GM12891 (cell line): ENCODE measurements around the gene GOLGA2.

Source experiments
- DNase-seq: peaks from one replicate; pipeline ENCODE4 v3.0.0; 2011; ENCODE audit warnings: low spot score; ENCODE audit not compliant: insufficient read length
- FAIRE-seq: peaks from 2 replicates; lab custom pipeline; 2011; peaks lifted over from hg19 to GRCh38; lab: Jason Lieb, UNC
- PAX5 ChIP-seq: IDR thresholded peaks from 2 replicates; pipeline ENCODE4 v1.6.1; 2011; ENCODE audit warnings: low read length, moderate library complexity, mild to moderate bottlenecking; ENCODE audit not compliant: insufficient read depth, severe bottlenecking
- POLR2A ChIP-seq: IDR thresholded peaks from 2 replicates; pipeline ENCODE4 v1.6.1; 2011; ENCODE audit warnings: low read depth, low read length, control low read depth
- POLR2AphosphoS5 ChIP-seq: IDR thresholded peaks from 2 replicates; pipeline ENCODE4 v1.6.1; 2011; ENCODE audit warnings: low read depth, low read length, control low read depth
- POU2F2 ChIP-seq: IDR thresholded peaks from 2 replicates; pipeline ENCODE4 v1.6.1; 2011; ENCODE audit warnings: low read depth, mild to moderate bottlenecking, control low read depth, low read length, moderate library complexity
- SPI1 ChIP-seq: IDR thresholded peaks from 2 replicates; pipeline ENCODE4 v1.6.1; 2011; ENCODE audit warnings: low read depth, low read length, control low read depth
- TAF1 ChIP-seq: IDR thresholded peaks from 2 replicates; pipeline ENCODE4 v1.6.1; 2011; ENCODE audit warnings: low read depth, low read length, control low read depth

GOLGA2 gene

DNA sequence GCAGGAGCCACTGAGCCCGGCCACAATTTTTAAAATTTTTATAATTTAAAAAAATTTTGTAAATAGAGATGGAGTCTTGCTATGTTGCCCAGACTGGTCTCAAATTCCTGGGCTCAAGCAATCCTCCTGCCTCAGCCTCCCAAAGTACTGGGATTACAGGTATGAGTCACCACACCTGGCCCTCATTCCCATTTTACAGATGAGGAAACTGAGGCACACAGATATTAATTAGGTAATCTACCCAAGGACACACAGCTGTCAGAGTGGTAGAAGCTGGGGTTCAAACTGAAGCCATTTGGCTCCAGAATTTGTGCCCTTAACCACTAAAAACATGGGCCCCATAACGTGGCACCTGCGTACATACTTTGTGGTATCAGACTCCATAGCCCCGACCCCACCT is 38.9 kb upstream of the GOLGA2 start:
- TF ChIP-seq POLR2A (no peak), POLR2AphosphoS5 (no peak), SPI1 (no peak), TAF1 (no peak), PAX5 (no peak), POU2F2 (no peak)
- DNase-seq (no peak), FAIRE-seq (no peak)

GRCh38 chr9:128310461-128310860 is 34.7 kb upstream of the GOLGA2 start:
- TF ChIP-seq POLR2A (no peak), POLR2AphosphoS5 (no peak), SPI1 (no peak), POU2F2 (no peak), TAF1 (no peak), PAX5 (no peak)
- FAIRE-seq (no peak), DNase-seq (no peak)

DNA sequence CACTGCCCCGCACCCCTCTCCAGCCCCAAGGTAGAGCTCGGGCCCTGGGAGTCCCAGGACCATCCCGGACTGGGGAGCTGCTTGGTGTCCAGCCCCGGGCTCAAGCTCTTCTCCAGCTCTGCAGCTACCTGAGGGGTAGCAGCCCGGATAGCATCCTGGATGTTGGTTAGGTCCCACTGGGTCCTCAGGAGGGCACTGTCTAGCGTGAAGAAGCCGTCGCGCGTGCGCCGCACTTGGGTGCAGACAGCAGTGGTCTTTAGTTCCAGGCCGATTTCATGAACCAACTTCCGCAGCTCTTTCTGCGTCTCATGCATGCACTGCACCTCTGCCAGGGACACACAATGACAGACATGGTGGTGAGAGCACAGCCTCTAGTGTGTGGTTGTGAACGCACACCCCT is 33.7 kb upstream of the GOLGA2 start:
- TF ChIP-seq POLR2A (no peak), POLR2AphosphoS5 (no peak), PAX5 (no peak), POU2F2 (no peak), TAF1 (no peak)
- no peak for FAIRE-seq
- no peak for DNase-seq

- TF ChIP-seq POU2F2 (no peak), PAX5 (no peak), POLR2AphosphoS5 (no peak), SPI1 (no peak), TAF1 (no peak), POLR2A (no peak)
- FAIRE-seq (no peak), DNase-seq (no peak)
These were observed 29.1 kb upstream of the GOLGA2 start for GRCh38 chr9:128304971-128305288.

DNA sequence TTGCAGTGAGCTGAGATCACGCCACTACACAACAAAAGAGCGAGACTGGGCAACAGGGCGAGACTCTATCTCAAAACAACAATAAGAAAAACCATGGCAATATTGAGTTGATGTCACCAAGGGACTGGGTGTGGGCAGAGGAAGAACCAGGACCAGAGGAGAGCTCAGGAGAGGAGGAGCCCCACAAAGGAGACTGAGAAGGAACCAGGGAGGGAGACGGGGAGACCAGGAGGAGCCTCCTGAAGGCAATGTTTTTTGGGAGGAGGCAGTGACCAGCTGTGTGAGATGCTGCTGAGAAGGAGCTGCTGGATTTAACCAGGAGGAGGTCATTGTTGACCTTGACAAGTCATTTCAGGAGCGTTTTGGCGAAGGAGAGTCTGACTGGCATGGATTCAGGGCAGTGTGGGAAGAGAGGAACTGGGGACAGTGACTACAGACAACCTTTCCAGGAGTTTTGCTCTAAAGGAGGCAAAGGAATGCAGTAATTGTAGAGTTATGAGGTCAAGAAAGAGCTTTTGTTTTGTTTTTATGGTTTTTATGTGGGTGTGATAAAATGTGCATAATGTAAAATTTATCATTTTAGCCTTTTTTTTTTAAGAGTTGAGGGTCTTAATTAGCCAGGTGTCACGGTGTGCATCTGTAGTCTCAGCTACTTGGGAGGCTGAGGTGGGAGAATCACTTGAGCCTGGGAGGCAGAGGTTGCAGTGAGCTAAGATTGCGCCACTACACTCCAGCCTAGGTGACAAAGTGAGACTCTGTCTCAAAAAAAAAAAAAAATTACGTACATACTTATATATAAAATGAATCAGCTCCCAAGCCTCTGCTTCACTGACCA is 28.5 kb upstream of the GOLGA2 start:
- FAIRE-seq = no peak

GRCh38 chr9:128298535-128299482 is 23.0 kb upstream of the GOLGA2 start:
- DNase-seq = no peak
- TF ChIP-seq SPI1 (no peak), POU2F2 (no peak), PAX5 (no peak), TAF1 (no peak), POLR2A (no peak), POLR2AphosphoS5 (no peak)
- FAIRE-seq = no peak

More for the DNA sequence above, 28.5 kb upstream of the GOLGA2 start:
- no peak for TF ChIP-seq POLR2AphosphoS5
- TF ChIP-seq PAX5 = no peak
- no peak for TF ChIP-seq POU2F2
- TF ChIP-seq SPI1 = no peak
- TF ChIP-seq POLR2A = no peak
- TF ChIP-seq TAF1 = no peak
- no peak for DNase-seq

DNA sequence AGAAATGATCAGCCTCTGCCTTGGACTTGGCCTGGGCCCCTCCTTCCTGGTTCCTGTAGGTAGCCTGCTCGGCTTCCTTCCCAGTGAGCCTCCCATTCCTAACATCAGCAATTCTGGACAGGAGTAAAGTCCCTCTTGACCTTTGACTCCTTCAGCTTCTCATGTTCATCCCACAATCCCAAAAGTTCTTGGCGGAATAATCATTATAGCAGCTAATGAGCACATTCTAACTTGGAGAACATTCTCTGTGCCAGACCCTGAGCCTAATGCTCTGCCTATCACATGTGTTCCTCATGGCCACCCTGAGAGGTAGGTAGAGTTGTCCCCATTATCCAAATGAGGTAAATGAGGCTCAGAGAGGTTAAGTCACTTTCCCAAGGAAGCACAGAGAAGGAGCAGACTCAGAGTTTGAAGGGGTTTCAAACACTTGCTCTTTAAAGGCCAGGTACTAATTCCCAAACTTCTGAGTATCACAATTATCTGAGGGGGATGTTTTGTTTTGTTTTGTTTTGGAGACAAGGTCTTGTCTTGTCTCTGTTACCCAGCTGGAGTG is 21.5 kb upstream of the GOLGA2 start:
- DNase-seq (no peak), FAIRE-seq (no peak)
- TF ChIP-seq TAF1 (no peak), POLR2AphosphoS5 (no peak), POU2F2 (no peak), SPI1 (no peak), PAX5 (no peak), POLR2A (no peak)

- no peak for DNase-seq
These were observed 20.8 kb upstream of the GOLGA2 start for GRCh38 chr9:128296340-128297220.

More at GRCh38 chr9:128296340-128297220, 20.8 kb upstream of the GOLGA2 start:
- TF ChIP-seq TAF1 (no peak), PAX5 (no peak), SPI1 (no peak), POU2F2 (no peak), POLR2A (no peak), POLR2AphosphoS5 (no peak)
- FAIRE-seq = no peak
